Motor neuron (in vitro differentiated cells): Measurements from ENCODE around the gene MAP1B. TPM values are rescaled to one million over a fixed set of nuclear protein-coding genes. Genes with fewer than 3 reads are reported as not detected.
"Not testable (repeated sequence)": the region's sequence is repeated elsewhere in the genome, so short reads cannot be mapped to it uniquely, and the experiment has no call there.

ENCODE experiments used
- ATAC-seq, 8 experiments: fragments of 200-7000 bp; cut with Tn5 transposase; replicated peaks in 6 of 8; 2 replicates each; pipeline ENCODE4 v1.8.0; 2021; ENCODE audit warnings: mild to moderate bottlenecking in 8 of 8, moderate library complexity in 8 of 8
- H3K27ac ChIP-seq, 2 donors: fragments of 250-450 bp; sonication (Bioruptor Pico); 2 replicates each; pipeline ENCODE4 v1.9.0; 2021; ENCODE audit warnings: antibody characterized with exemption in 2 of 2, mild to moderate bottlenecking in 2 of 2, moderate library complexity in 1 of 2
- H3K4me1 ChIP-seq, 2 donors: fragments of 250-450 bp; sonication (Bioruptor Pico); replicated peaks in 1 of 2; 2 replicates each; pipeline ENCODE4 v1.6.1; 2021; ENCODE audit warnings: antibody characterized with exemption in 2 of 2, mild to moderate bottlenecking in 2 of 2, moderate library complexity in 1 of 2
- H3K4me3 ChIP-seq, 5 donors: fragments of 250-450 bp; sonication (Bioruptor Pico); 2 replicates each; pipeline ENCODE4 v1.9.0; 2021; ENCODE audit warnings: antibody characterized with exemption in 5 of 5, mild to moderate bottlenecking in 5 of 5, moderate library complexity in 4 of 5
- WGBS, 10 experiments: fragments of 450-650 bp; shearing (Covaris generic); methylation state at CpG; one replicate each; pipeline ENCODE4 v1.0.0; 2022; 5-methylcytosine and 5-hydroxymethylcytosine counted together
- in situ Hi-C, 9 experiments: fragments of 400-800 bp; cut with MboI; loops; one replicate each; pipeline ENCODE4 v1.15.0; 2021; ENCODE audit warnings: low sequenced_read_pairs in 9 of 9, low pct_unique_long_range_greater_than_20kb in 2 of 9; ENCODE audit not compliant: unreplicated experiment in 9 of 9
- total RNA-seq, 8 experiments: library from RNA; unstranded; fragments of 300-600 nt; gene quantifications; 2 replicates each; pipeline versions ENCODE4 v1.2.3 to v1.2.4, GENCODE V29; 2022

The MAP1B gene
- total RNA-seq, 8 experiments from 2014 or later: 36.3 to 576 (median 371) TPM

GRCh38 chr5:72076621-72077300, 30.5 kb upstream of the MAP1B start:
- Histone ChIP-seq H3K4me3 (no peak overlapping the region), H3K27ac (no peak overlapping the region), H3K4me1 (peaks cover 23 to 46% of the 10 kb centered on the region in 2 donors)
- in situ Hi-C loops: loop anchor here in 1 of 9 experiments (25.0 kb wide), 1 partner anchor 289 kb away; no protein-coding TSS in a partner anchor
- peak in 5 of 8 experiments; percentile 51 to 72 (median 67) for ATAC-seq
- 52 to 80% (median 64%) methylated on average over 1 to 4 of the region's 4 CpGs; no CpG with 5 or more reads in 2 of the 10 experiments for WGBS, 10 experiments

DNA sequence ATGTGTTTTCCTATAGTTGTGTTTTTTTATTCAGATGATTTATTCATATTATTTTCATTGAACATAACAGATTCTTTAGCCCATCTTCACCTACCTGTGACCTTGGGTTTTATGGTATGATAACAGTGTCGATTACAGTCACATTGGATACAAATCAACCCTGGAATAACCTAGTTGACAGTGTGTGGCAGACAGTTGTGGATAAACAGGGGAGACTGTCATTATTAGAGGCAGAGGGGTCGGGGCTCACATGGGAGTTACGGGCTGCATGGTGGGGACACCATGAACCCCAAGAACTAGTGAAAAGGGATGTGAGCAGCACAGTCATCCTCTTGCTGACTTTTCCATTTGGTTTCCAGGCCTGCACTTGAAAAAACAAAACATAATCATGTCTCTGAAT, 29.9 kb upstream of the MAP1B start:
- in situ Hi-C loops: loop anchor here in 1 of 9 experiments (25.0 kb wide), 1 partner anchor 290 kb away; no protein-coding TSS in a partner anchor
- WGBS, 10 experiments: 75 to 100% (median 89%) methylated on average over 1 to 3 of the region's 3 CpGs; no CpG with 5 or more reads in 4 of the 10 experiments

GRCh38 chr5:72079288-72079687, 28.0 kb upstream of the MAP1B start:
- Histone ChIP-seq H3K4me3 (no peak overlapping the region), H3K27ac (no peak overlapping the region), H3K4me1 (peaks cover 23 to 46% of the 10 kb centered on the region in 2 donors)
- in situ Hi-C loops: loop anchor here in 1 of 9 experiments (25.0 kb wide), 1 partner anchor 292 kb away; no protein-coding TSS in a partner anchor
- WGBS, 10 experiments: 0 to 71% (median 36%) methylated on average over 1 to 7 of the region's 7 CpGs; no CpG with 5 or more reads in 2 of the 10 experiments
- peak; percentile 67 to 91 (median 84) for ATAC-seq

More for the DNA sequence above, 29.9 kb upstream of the MAP1B start:
- H3K4me3 ChIP-seq: no peak overlapping the region
- H3K4me1 ChIP-seq: peaks cover 23 to 46% of the 10 kb centered on the region in 2 donors
- no peak overlapping the region for H3K27ac ChIP-seq
- ATAC-seq: peak in 1 of 8 experiments; percentile 61

DNA sequence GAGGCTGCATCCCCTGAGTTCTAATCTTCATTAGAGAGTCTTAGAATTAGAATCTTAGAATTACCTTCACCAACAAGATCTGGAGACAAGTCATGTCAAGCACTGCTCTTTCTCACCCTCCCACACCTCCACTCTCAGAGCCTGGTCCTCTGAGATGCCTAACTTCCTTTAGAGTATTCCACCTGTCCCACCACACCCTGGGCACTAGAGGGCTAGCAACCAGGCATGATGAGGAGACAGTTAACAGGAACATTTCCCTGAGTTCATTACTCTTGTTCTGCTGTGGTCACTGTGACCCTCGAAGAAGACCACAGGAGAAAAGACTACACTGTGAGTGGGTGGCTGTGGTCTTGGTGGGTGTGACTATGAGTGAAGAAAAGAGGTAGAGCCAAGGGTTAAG, 25.2 kb upstream of the MAP1B start:
- in situ Hi-C loops: loop anchor here in 1 of 9 experiments (25.0 kb wide), 1 partner anchor 295 kb away; no protein-coding TSS in a partner anchor
- H3K27ac ChIP-seq: no peak overlapping the region
- no peak overlapping the region for H3K4me3 ChIP-seq
- H3K4me1 ChIP-seq: peaks cover 11 to 20% of the 10 kb centered on the region in 2 donors
- no peak for ATAC-seq
- WGBS, 10 experiments: 40 to 86% (median 40%) methylated on average over 1 of the region's 1 CpG; no CpG with 5 or more reads in 7 of the 10 experiments

DNA sequence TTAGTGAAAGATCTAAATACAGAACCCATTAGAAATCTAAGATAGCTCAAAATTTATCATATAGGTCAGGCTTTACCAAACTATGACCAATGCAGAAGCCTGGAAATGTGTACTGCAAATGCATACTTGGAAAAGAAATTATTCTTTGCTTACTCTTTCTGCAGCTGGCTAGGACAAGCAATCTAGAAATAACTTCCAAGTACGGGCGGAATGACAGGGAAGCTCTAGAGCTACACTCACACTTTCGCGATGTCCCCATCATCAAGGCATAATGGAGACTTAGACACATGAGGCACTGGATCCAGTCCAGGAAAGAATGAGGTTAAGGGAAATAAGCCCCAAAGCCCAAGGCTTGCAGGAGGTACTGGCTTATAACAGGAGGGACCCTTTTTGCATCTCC, 22.4 kb upstream of the MAP1B start:
- no peaks in the 10 kb centered on the region for H3K4me1 ChIP-seq
- H3K27ac ChIP-seq: no peak overlapping the region
- WGBS, 10 experiments: 78 to 100% (median 96%) methylated on average over 1 to 4 of the region's 4 CpGs; no CpG with 5 or more reads in 4 of the 10 experiments
- in situ Hi-C loops: loop anchor here in 1 of 9 experiments (25.0 kb wide), 1 partner anchor 298 kb away; no protein-coding TSS in a partner anchor
- no peak overlapping the region for H3K4me3 ChIP-seq
- ATAC-seq: no peak

DNA sequence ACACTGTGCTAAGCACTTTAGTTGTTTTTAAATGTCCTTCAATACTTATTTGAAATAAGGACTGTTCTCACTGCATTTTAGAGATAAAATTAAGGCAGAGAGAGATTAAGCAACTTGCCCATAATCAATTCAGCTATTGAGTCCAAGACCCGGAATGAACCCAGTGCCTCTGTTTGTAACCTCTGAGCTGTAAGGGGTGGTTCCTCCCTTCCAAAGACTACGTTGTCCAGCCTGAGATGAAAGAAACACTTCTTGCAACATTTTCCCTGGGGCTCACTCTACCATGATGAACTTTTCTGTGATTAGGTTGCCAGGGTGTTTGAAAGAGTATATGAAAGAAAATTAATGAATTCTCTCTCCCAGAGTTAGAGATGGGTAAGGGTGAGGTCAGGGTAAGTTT, 22.0 kb upstream of the MAP1B start:
- in situ Hi-C loops: loop anchor here in 1 of 9 experiments (25.0 kb wide), 1 partner anchor 298 kb away; no protein-coding TSS in a partner anchor
- WGBS, 10 experiments: 20 to 83% (median 61%) methylated on average over 1 to 2 of the region's 2 CpGs; no CpG with 5 or more reads in 3 of the 10 experiments
- Histone ChIP-seq H3K4me3 (no peak overlapping the region), H3K4me1 (no peaks in the 10 kb centered on the region), H3K27ac (no peak overlapping the region)
- no peak for ATAC-seq

- not testable (repeated sequence) for H3K27ac ChIP-seq, H3K4me1 ChIP-seq, ATAC-seq, H3K4me3 ChIP-seq
- in situ Hi-C loops: loop anchor here in 1 of 9 experiments (25.0 kb wide), 1 partner anchor 302 kb away; no protein-coding TSS in a partner anchor
- 71 to 100% (median 94%) methylated on average over 2 to 8 of the region's 8 CpGs for WGBS, 10 experiments
These were observed 17.6 kb upstream of the MAP1B start for GRCh38 chr5:72089713-72090112.

DNA sequence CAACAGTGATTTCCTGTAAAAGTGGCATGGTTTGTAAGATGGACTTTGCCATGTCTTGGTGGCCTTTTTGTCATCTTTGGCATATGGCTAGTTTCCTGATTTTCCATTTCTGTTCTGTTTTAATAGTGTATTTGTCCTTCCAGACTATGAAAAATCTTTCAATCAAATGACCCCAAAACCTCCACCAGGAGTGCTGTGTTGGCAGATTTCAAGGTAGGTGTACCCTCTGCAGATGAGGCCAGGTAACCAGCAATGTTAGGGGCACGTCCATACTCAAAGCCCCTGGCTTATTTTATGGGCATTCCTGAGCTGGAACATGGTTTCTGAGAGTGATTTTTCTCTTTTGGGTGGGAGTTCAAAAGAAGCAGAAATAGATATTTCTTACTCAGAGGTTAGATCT, 15.2 kb upstream of the MAP1B start:
- Histone ChIP-seq H3K4me3 (no peak overlapping the region), H3K27ac (no peak overlapping the region), H3K4me1 (no peaks in the 10 kb centered on the region)
- ATAC-seq: no peak
- WGBS, 10 experiments: 67 to 86% (median 80%) methylated on average over 1 of the region's 1 CpG; no CpG with 5 or more reads in 5 of the 10 experiments
- in situ Hi-C loops: loop anchor here in 1 of 9 experiments (25.0 kb wide), 1 partner anchor 305 kb away; no protein-coding TSS in a partner anchor

GRCh38 chr5:72093217-72093616, 14.1 kb upstream of the MAP1B start:
- no peak overlapping the region for H3K27ac ChIP-seq
- peak in 2 of 8 experiments; percentile 37 to 78 for ATAC-seq
- in situ Hi-C loops: loop anchor here in 1 of 9 experiments (25.0 kb wide), 1 partner anchor 306 kb away; no protein-coding TSS in a partner anchor
- H3K4me1 ChIP-seq: no peaks in the 10 kb centered on the region
- H3K4me3 ChIP-seq: no peak overlapping the region

DNA sequence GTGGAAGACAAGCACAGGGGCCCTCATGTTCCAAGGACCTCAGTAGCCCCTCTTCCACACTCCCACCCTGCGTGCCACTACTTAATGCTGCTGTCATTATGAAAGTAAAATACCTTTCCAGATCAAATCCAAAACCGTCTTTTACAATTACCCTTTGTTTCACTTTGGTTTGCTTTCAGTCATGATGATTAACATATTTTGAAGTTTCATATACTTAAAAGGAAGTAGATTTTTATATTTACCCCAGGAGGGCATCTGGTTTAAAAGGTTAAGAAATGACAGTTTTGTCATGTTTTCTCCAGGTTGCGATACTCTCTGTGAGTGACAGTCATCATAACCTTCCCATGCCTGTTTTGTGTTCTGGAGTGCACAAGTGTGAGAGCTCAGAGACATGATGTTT, 13.5 kb upstream of the MAP1B start:
- no peak overlapping the region for H3K27ac ChIP-seq
- 60 to 100% (median 88%) methylated on average over 1 to 3 of the region's 3 CpGs; no CpG with 5 or more reads in 3 of the 10 experiments for WGBS, 10 experiments
- in situ Hi-C loops: loop anchor here in 1 of 9 experiments (25.0 kb wide), 1 partner anchor 307 kb away; no protein-coding TSS in a partner anchor
- no peaks in the 10 kb centered on the region for H3K4me1 ChIP-seq
- no peak overlapping the region for H3K4me3 ChIP-seq
- no peak for ATAC-seq

GRCh38 chr5:72096602-72097188, 10.6 kb upstream of the MAP1B start:
- 70 to 83% (median 81%) methylated on average over 1 to 4 of the region's 6 CpGs; no CpG with 5 or more reads in 5 of the 10 experiments for WGBS, 10 experiments
- no peak for ATAC-seq
- no peaks in the 10 kb centered on the region for H3K4me1 ChIP-seq
- in situ Hi-C loops: loop anchor here in 1 of 9 experiments (25.0 kb wide), 1 partner anchor 309 kb away; no protein-coding TSS in a partner anchor
- H3K4me3 ChIP-seq: no peak overlapping the region
- no peak overlapping the region for H3K27ac ChIP-seq

DNA sequence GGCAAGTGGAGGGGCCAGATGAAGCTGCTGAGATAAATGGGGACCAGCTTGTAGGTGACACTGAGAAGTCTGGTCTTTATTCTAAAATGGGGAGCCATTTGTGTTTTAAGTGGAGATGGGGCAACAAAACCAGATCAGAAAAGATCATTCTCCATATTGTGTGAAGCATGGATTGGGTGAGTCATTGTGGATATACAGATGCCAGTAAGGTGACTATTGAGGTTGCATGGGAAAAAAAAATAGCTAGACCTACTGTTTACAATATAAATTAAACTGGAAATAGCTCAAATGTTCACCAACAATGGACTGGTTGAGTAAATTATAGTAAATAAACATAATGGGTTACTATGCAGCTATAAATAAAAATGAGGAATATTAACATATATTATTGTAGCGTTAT, 5.4 kb upstream of the MAP1B start:
- WGBS, 10 experiments: 0 to 100% (median 80%) methylated on average over 1 of the region's 1 CpG; no CpG with 5 or more reads in 2 of the 10 experiments
- in situ Hi-C loops: loop anchor here in 3 of 9 experiments (25.0 kb wide), 1 partner anchor 315 kb away; no protein-coding TSS in a partner anchor
- ATAC-seq: no peak
- H3K4me1 ChIP-seq: no peaks in the 10 kb centered on the region
- no peak overlapping the region for H3K27ac ChIP-seq
- H3K4me3 ChIP-seq: no peak overlapping the region

DNA sequence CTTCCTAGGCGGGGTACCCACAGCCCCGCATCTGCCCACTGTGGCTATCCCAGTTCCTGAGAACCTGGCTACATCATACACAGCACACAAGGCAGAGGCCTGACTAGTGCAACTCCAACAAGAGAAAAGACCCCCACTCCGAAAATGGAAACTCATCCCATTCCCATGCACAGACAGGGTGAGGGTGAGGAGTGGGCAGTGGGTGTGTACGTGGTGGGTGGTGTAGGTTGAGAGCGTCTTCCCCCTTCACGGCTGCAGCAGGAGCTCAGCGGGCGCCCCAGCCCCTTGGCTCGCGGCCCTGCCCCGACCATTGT, 501 bp upstream of the MAP1B start:
- 3 to 100% (median 54%) methylated on average over 1 to 6 of the region's 11 CpGs; no CpG with 5 or more reads in 4 of the 10 experiments for WGBS, 10 experiments

More for the DNA sequence above, 501 bp upstream of the MAP1B start:
- ATAC-seq: no peak
- peaks cover 0 to 8% of the 10 kb centered on the region in 2 donors for H3K4me1 ChIP-seq
- in situ Hi-C loops: loop anchor here in 3 of 9 experiments (25.0 kb wide), 1 partner anchor 319 kb away; no protein-coding TSS in a partner anchor
- H3K4me3 ChIP-seq: peak overlapping the region; percentile 72 to 90 (median 75)
- H3K27ac ChIP-seq: peak overlapping the region; percentile 95 to 96
